ENCODE data around the gene SP140L.
"Not testable (repeated sequence)": the region's sequence is repeated elsewhere in the genome, so short reads cannot be mapped to it uniquely, and the experiment has no call there.

SP140L gene

DNA sequence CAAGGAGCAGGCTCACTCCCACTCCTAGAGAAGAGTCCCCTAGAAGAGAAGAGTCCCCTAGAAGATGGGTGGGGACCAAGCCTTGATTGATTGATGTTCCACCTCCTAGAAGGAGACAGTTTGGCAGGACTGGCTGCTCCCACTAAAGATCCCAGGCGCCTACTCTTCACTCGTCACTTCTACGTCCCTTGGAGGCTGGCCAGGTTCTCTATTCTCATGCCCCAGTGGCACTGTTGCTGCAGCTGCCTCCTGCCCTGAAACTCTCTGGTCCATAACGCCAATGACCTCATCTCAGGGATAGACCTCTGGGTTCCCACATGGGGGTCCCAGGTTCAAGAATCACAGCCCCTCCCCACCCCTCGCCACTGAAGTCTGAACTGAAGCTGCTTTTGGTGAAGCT lies 2.5 kb upstream of the SP140L start:
- DNase-seq = no peak

GRCh38 chr2:230325316-230326243 lies 1.4 kb upstream of the SP140L start:
- no peak for DNase-seq

DNA sequence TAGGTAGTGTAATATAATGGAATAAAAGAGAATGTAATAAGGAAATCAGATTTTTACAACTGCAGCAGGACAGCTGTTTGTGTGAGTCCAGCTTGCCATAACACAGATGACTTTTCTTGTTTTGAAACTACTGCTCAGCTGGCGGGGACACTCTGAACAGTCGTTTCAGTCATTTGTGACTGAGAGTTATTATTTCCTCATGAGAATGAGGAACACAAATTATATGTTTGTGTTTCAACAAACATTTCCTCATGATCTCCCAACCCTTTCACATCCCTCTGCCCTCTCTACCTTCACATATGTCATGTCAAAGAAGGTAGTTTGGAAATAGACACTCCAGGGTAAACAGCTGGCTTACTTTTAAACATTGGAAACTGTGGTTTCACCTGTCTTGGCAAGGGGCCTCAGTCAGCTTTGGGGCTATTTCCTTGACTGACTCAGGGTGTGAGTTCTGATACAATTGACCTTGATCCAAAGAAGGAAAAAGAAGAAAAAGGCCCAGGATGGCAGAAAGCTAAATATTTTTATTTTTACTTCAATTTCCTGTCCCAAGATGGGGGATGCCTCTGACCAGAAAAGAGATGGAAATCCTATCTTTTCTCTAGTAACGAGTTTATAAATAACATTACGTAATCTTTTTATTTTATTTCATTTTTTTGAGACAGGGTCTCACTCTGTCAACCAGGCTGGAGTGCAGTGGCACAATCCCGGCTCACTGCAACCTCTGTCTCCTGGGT lies 593 bp downstream of the SP140L start:
- DNase-seq = peak; percentile 52

GRCh38 chr2:230328155-230328458 lies 1.1 kb downstream of the SP140L start:
- DNase-seq = no peak

DNA sequence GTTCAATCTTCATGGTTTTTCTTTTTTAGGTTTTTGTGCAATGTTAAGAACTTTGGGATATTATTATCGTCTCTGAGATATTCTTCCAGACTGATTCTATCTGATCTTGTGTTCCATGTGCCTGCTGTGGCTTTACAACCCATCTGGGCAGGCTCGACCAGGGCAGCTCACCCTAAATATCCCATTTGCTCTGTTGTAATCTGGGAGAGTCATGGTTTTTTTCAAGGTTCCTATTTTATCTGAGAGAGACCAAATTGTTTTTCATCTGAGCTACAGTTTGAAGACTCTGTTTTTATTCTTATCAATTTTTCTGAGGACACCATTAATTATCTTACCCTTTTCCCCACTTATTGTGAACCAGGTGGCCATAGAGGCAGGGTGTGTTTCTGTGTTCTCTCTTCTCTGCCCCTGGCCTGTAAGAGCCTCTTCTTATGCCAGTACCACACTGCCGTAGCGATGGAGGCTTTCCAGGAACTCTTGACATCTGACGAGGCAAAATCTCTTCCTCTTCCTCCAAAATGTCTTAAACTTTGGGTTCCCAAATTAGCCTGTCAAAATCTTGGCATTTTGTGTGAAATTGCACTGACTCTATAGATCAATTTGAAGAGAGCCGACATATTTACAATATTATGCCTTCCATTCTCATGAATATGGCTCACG lies 3.1 kb downstream of the SP140L start:
- no peak for DNase-seq

DNA sequence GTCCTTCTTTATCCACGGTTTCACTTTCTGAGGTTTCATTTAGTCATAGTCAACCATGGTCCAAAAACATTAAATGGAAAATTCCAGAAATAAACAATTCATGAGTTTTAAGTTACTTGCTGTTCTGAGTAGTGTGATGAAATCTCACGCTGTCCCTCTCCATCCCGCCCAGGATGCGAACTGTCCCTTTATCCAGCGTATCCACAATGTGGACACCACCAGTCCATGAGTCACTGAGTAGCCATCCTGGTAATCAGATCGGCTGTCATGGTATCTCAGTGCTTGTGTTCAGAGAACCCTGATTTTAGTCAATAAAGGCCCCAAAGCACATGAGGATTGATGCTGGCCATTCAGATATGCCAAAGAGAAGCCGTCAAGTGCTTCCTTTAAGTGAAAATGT lies 3.7 kb downstream of the SP140L start:
- DNase-seq = no peak

DNA sequence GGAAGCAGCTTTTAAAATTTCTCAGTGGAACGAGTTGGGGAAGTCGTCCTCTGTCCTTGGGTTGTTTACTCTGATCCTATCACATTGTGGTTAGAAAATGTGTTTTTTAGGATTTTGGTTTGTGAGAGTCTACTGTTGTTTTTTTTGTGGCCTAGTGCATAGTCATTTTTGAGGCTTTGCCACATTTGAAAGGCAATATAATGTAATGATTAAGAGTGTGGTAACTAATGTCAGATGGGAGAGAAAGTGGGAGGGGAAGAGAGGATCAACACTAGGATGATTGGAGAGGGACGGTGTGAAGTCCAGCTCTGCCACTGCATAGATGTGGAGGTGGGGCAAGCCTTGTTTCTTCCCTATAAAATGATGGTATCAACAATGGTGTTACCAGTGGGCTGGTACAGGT lies 8.5 kb downstream of the SP140L start:
- no peak for DNase-seq

GRCh38 chr2:230335864-230336506 lies 9.0 kb downstream of the SP140L start:
- DNase-seq = no peak

- DNase-seq = not testable (repeated sequence)
These were observed 15.0 kb downstream of the SP140L start for GRCh38 chr2:230341936-230342528.

DNA sequence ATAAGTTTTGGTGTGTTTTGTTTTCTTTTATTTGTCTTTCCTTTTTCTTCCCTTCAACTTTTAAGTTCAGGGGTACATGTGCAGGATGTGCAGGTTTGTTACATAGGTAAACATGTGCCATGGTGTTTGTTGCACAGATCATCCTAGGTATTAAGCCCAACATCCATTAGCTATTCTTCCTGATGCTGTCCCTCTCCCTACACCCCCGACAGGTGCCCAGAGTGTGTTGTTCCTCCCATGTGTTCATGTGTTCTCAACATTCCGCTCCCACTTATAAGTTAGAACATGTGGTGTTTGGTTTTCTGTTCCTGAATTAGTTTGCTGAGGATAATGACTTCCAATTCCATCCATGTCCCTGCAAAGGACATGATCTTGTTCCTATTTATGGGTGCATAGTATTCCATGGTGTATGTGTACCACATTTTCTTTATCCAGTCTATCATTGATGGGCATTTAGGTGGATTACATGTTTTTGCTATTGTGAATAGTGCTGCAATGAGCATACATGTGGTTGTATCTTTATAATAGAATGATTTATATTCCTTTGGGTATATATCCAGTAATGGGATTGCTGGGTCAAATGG lies 16.1 kb downstream of the SP140L start:
- DNase-seq = not testable (repeated sequence)

DNA sequence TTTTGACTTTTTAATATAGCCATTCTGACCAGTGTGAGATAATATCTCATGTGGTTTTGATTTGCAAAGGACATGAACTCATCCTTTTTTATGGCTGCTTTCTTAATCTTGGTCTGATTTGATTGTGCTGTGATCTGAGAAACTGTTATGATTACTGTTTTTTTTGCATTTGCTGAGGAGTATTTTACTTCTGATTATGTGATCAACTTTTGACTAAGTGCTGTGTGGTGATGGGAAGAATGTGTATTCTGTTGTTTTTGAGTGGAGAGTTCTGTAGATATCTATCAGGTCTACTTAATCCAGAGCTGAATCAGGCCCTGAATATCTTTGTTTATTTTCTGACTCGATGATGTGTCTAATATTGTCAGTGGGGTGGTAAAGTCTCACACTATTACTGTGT lies 16.8 kb downstream of the SP140L start:
- DNase-seq = no peak

DNA sequence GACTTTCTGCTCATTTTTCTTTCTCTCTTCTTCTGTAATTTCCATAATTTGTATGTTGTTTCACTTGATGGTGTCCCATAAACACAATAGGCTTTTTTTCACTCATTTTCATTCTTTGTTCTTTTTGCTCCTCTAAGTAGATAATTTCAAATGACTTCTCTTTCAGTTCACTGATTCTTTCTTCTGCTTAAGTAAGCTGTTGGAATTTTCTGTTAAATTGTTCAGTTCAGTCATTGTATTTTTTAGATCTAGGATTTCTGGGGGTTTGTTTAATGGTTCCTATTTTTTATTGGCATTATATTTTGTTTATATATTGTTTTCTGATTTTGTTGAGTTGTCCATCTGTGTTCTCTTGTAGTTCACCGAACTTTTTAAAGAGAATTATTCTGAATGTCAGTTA lies 19.5 kb downstream of the SP140L start:
- DNase-seq = no peak

GRCh38 chr2:230346921-230347533 lies 20.0 kb downstream of the SP140L start:
- no peak for DNase-seq

DNA sequence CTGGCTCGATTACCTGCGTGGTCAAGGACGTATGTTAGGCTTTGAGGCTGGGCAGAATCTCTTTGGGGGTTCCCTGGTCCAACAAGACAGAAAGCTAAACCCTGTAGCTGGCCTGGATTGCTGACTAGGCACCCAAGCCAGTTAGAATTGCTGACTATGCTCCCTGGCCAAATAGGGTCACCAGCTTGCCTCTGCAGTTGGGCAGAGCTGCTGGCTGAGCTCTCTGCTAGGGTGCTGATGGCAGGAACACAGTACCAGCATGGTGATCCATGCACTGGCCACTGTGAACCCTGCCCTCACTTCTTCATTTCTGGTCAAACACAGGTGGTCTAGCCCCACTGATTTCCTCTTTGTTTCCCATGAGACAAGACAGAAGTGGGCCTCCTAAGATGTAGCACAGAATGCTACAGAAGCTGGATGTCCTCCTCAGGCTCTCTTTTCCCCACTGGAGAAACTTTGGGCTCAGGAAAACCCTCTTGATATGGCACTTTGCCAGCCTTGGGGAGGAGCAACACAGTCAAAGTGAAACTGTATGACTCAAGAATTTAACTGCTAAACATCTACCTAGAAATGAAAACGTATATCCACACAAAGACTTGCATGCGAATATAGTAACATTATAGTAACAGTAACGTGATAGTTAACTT lies 20.8 kb downstream of the SP140L start:
- DNase-seq = no peak

DNA sequence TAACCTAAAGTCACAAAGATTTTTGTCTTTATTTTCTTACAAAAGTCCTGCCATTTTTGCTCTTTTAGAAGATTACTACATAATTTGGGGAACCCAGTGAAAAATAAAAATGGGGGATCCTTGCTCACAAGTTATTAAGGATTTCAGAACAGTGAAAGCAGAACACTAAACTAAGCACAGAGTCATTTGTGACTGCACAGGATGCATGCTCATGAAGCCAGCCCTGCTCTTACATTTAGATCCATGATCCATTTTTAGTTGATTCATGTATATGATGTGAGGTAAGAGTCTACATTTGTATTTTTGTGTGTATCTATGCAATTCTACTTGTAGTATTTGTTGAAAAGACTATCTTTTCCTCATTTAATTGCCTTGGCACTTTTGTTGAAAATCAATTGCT lies 21.8 kb downstream of the SP140L start:
- no peak for DNase-seq

DNA sequence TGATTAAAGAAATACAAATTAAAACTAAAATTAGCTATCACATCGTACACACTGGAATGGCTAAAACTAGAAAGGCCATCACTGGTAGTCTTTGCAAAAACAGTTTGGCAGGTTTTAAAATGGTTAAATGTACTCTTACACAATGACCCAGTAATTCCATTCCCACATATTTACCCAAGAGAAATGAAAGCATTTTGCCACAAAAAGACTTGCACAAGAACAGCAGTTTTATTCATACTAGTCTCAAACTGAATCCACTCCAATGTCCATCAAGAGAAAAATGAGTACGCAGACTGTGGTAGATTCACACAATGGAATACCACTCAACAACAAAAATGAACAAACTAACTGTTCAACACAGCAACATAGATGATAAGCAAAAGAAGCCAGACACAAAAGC lies 29.1 kb downstream of the SP140L start:
- no peak for DNase-seq

GRCh38 chr2:230358305-230358704 lies 31.3 kb downstream of the SP140L start:
- no peak for DNase-seq

DNA sequence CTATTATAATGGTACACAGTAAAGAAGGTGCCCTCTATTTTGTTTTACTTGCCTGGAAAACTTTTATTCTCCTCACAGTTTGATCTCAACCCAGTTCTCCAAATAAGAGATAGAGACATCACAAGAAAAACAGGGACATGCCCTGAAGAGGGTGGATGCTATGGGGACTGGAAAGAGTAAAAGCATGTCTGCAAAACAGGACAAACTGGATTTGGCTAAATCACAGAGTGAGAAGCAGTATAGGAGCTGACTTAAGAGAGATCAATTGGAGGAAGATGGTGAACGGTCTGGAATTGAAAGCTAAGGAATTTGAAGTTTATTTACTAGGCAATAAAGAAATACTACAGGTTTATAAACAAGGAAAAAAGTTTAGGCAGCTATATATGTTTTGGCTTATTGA lies 33.0 kb downstream of the SP140L start:
- DNase-seq = no peak

DNA sequence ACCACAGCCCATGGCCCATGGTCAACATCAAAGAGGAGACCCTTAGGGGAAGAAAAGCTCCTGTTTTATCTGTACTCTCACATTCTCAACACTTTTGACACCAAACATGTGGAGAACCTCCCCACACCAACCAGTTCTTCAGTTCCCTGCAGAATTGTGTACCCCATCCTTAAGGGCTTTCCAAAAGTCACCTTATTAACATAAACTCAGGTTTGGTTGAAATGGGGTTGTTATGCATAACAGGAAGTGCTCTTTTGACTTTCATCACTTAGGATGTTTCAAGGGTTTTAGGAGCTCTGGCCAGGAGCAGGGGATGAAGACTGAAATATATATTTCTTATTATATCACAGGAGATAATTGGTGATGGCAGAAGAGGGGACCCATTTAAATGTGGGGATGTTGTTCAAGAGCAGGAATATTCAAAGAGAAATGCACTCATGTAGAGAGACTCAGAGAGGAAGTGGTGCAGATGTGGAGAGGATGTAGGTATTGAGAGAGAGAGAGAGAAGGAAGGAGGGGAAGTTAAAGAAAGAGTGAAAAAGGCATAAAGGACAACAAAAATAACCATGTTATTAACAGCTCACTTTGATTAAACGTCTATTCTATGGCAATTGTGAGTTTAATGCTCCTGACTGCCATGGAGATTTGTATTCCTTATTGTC lies 35.2 kb downstream of the SP140L start:
- no peak for DNase-seq

DNA sequence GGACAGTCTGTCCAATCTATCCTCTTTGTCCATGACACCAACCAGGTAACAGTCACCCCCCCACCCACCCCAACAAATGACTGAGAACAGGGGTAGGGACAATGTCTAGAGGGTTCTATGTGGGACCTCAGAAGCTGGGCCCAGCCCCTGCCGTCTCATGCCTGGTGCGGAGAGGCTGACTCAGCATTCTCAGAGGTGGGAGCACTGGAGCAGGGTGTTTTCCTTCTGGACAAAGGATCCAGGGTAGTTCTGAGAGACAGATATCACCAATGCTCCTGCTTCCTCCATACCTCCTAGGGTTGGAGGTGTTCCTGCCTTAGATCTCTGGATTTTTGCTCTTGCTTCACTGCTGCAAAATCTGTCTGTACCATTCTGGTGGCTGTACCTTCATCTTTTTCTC lies 55.1 kb downstream of the SP140L start:
- DNase-seq = no peak

GRCh38 chr2:230383453-230383852 lies 56.5 kb downstream of the SP140L start:
- DNase-seq = no peak

Measured in NCI-H69 (cell line).